T-helper 17 cell (primary cell): ENCODE data around the gene RBMS2. TPM values are rescaled to one million over a fixed set of nuclear protein-coding genes. Genes with fewer than 3 reads are reported as not detected.

Experiments
- ATAC-seq: fragments of 150-1000 bp; cut with Tn5 transposase; 2 replicates; pipeline ENCODE4 v1.10.0; 2021; ENCODE audit warnings: mild to moderate bottlenecking, moderate library complexity
- DNase-seq, 3 donors: peaks; one replicate each; pipeline versions ENCODE4 v3.0.0 to v3.0.0-alpha.2; 2020 to 2021
- H3K9me3 ChIP-seq: one replicate; pipeline ENCODE4 v1.7.0; 2013; ENCODE audit warnings: low read length, mild to moderate bottlenecking; ENCODE audit not compliant: control insufficient read depth, poor library complexity, severe bottlenecking
- H3K27ac Mint-ChIP-seq: one replicate; pipeline ENCODE4 v1.8.0; 2022; ENCODE audit warnings: mild to moderate bottlenecking, moderate library complexity, mixed read lengths
- H3K27me3 Mint-ChIP-seq: one replicate; pipeline ENCODE4 v1.8.0; 2022; ENCODE audit warnings: mixed read lengths
- H3K36me3 Mint-ChIP-seq: one replicate; pipeline ENCODE4 v1.8.0; 2022; ENCODE audit warnings: low read depth, mixed read lengths
- H3K4me1 Mint-ChIP-seq: one replicate; pipeline ENCODE4 v1.8.0; 2022; ENCODE audit warnings: mild to moderate bottlenecking, mixed read lengths
- H3K4me3 Mint-ChIP-seq: one replicate; pipeline ENCODE4 v1.8.0; 2022; ENCODE audit warnings: mild to moderate bottlenecking, moderate library complexity, mixed read lengths
- total RNA-seq, 4 donors: library from RNA in 2 of 4; stranded (reverse) in 2 of 4; gene quantifications; one replicate each; pipeline ENCODE4 v1.2.3 and lab custom pipeline; 2022 to 2026

The RBMS2 gene
- total RNA-seq, 2 donors from 2014 or later, result 2.1 to 3.0 TPM

GRCh38 chr12:56631790-56632700 lies 110.4 kb downstream of the RBMS2 start:
- no peak for ATAC-seq
- Mint-ChIP-seq H3K27me3 (no peaks in the 10 kb centered on the region), H3K4me3 (peak overlapping the region; percentile 99), H3K36me3 (peaks cover 7% of the 10 kb centered on the region), H3K27ac (peak overlapping the region; percentile 98), H3K4me1 (peaks cover 64% of the 10 kb centered on the region)
- DNase-seq, result peak in 2 of 3 donors; percentile 46 to 51
- H3K9me3 ChIP-seq, result no peaks in the 10 kb centered on the region

- no peak for DNase-seq
These were observed 111.3 kb downstream of the RBMS2 start for GRCh38 chr12:56632701-56633467.

GRCh38 chr12:56633468-56634241 lies 112.0 kb downstream of the RBMS2 start:
- no peaks in the 10 kb centered on the region for H3K9me3 ChIP-seq
- ATAC-seq, result no peak
- no peak for DNase-seq
- peak overlapping the region; percentile 99 for H3K4me3 Mint-ChIP-seq
- H3K27me3 Mint-ChIP-seq, result no peaks in the 10 kb centered on the region
- H3K27ac Mint-ChIP-seq, result peak overlapping the region; percentile 95
- peaks cover 5% of the 10 kb centered on the region for H3K36me3 Mint-ChIP-seq
- H3K4me1 Mint-ChIP-seq, result peaks cover 58% of the 10 kb centered on the region

More at GRCh38 chr12:56632701-56633467, 111.3 kb downstream of the RBMS2 start:
- H3K27me3 Mint-ChIP-seq, result no peaks in the 10 kb centered on the region
- H3K4me1 Mint-ChIP-seq, result peaks cover 64% of the 10 kb centered on the region
- H3K4me3 Mint-ChIP-seq, result peak overlapping the region; percentile 99
- no peak for ATAC-seq
- peaks cover 7% of the 10 kb centered on the region for H3K36me3 Mint-ChIP-seq
- H3K27ac Mint-ChIP-seq, result peak overlapping the region; percentile 98
- H3K9me3 ChIP-seq, result no peaks in the 10 kb centered on the region

GRCh38 chr12:56634242-56634836 lies 112.7 kb downstream of the RBMS2 start:
- Mint-ChIP-seq H3K36me3 (peaks cover 6% of the 10 kb centered on the region), H3K4me3 (peak overlapping the region; percentile 99)

DNA sequence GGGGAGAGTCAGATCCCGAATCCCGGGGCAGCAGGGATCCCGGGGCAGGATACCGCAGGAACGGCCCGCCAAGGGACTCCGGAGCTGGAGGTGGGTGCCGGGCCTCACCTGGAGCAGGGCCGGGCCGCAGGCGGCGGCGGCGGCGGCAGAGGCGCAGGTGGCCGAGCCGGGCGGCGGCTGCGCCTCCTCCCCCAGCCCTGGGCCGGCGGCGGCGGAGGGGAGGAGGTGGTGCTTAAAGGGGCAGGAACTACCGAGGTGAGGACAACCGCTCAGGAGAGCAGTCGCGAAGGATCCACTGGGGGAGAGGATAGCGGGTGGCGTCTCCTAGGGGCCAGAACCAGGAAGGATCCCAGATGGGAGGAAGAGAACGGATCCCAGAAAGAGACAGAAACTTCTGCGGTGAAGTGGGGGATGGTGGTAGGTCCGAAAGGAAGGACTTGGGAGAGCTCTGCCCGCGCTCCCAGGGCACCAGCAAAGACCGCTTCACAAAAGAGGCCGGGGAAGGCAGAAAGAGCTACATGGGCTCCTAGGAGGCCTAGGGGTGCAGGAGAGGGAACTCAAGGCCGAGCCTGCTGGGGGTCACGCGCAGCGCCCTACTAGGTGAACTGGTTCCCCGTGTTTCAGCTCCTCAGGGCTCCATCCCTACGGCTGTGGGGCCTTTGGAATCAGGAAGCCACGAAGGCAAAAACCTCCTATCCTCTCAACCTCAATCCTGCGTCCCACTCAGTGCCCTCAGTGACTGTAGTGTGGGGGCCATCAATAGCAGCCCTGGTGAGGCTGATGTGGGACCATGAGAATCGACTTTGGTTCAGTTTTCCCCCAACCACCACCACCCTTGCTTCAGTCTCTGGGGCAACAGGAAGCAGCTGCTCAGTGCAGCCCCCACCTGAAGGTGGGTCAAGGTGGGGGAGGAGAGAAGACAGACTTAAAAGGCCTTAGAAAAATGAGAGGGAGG lies 113.5 kb downstream of the RBMS2 start:
- no peaks in the 10 kb centered on the region for H3K9me3 ChIP-seq
- Mint-ChIP-seq H3K4me1 (peaks cover 54% of the 10 kb centered on the region), H3K27ac (peak overlapping the region; percentile 95), H3K27me3 (no peaks in the 10 kb centered on the region), H3K4me3 (peak overlapping the region; percentile 99), H3K36me3 (peaks cover 5% of the 10 kb centered on the region)
- peak; percentile 29 for ATAC-seq
- peak; percentile 49 to 58 (median 55) for DNase-seq

More at GRCh38 chr12:56634242-56634836, 112.7 kb downstream of the RBMS2 start:
- no peaks in the 10 kb centered on the region for H3K9me3 ChIP-seq
- peak in 1 of 3 donors; percentile 14 for DNase-seq
- peak overlapping the region; percentile 95 for H3K27ac Mint-ChIP-seq
- ATAC-seq, result no peak
- H3K4me1 Mint-ChIP-seq, result peaks cover 52% of the 10 kb centered on the region
- H3K27me3 Mint-ChIP-seq, result no peaks in the 10 kb centered on the region

DNA sequence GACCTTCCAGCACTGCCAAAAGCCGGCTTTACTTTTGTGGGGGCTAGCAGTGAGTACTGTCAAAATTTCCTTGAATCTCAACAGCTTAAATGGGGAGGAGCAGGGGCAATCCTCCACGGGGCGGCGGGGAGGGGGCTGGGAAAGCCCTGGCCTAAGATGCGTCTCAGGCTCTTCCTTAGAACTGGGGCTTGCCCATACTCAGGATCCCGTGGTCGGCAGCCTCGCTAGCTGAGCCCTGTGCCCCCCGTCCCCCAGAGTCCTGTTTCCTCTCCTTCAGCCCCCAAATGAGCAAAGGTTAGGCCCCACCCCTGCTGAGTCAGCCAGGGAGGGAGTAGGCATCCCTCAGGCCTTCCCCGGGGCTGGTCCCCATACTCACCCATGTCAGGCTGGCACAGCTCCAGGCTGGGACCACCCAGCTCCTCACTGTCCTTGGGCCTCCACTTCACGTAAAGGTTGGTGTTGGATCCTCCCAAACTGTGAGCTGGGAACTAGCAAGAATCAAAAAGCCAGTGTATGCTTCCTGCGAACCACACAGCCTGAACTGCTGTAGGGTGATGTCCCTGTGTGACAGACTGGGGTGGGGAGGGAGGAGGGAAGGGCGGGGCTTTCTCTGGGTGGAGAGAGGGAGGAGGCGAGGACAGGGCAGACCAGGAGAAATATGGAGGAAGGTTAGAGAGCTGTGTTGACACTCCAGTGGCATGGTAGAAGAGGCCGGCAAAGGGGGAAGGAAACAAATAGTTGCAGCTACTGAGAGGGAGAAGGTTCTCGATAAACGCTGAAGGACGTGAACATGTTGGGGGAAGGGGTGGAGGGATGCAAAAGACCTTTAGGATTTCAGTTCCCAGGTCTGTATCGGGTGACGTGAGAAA lies 114.4 kb downstream of the RBMS2 start:
- peaks cover 5% of the 10 kb centered on the region for H3K36me3 Mint-ChIP-seq
- peak overlapping the region; percentile 99 for H3K4me3 Mint-ChIP-seq
- peak; percentile 78 for ATAC-seq

DNA sequence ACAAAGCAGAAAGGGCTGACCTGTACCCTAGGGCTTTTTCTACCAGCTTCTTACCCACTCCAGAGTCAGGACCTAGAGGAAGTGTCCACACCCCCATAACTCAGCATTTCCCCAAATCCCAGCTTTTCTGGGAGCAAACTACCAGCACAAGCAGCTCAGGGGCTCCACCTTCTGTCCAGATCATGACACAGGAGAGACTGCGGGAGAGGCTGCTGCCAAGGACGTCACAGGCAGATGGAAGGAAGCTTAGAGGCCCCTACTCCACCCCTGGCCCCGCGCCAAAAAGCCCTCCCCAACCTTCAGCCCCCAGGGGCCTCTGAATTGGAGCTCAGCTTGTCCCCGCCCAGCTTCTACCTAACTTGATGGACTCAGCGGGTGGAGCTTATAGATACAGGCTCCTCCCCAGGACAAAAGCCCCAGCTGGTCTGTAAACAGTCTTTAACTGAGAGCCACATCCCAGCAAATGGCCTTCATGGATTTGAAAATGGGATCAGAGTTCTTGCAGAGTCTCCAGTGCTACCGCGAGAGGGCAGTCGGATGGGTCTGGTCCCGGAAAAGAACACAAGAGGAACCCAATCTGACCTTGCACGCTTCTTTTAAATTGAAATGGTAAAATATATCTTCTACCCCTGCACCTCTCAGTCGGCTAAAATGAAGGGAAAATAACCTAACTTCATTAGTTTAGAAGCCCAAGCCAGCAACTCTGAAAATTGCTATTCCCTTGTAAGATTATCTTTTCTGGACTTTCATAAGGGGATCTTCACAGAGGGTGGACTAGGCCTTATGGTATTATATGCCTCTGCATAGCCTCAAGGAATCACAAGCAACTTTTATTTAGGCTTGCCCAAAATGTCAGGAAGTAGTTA lies 115.3 kb downstream of the RBMS2 start:
- Mint-ChIP-seq H3K4me3 (peak overlapping the region; percentile 99), H3K27me3 (no peaks in the 10 kb centered on the region), H3K36me3 (peaks cover 5% of the 10 kb centered on the region), H3K27ac (peak overlapping the region; percentile 95), H3K4me1 (peaks cover 45% of the 10 kb centered on the region)
- no peaks in the 10 kb centered on the region for H3K9me3 ChIP-seq
- peak; percentile 94 to 96 (median 95) for DNase-seq
- ATAC-seq, result peak; percentile 80

More for the DNA sequence above, 114.4 kb downstream of the RBMS2 start:
- Mint-ChIP-seq H3K27me3 (no peaks in the 10 kb centered on the region), H3K27ac (peak overlapping the region; percentile 95), H3K4me1 (peaks cover 49% of the 10 kb centered on the region)
- DNase-seq, result peak; percentile 46 to 78 (median 68)
- H3K9me3 ChIP-seq, result no peaks in the 10 kb centered on the region

DNA sequence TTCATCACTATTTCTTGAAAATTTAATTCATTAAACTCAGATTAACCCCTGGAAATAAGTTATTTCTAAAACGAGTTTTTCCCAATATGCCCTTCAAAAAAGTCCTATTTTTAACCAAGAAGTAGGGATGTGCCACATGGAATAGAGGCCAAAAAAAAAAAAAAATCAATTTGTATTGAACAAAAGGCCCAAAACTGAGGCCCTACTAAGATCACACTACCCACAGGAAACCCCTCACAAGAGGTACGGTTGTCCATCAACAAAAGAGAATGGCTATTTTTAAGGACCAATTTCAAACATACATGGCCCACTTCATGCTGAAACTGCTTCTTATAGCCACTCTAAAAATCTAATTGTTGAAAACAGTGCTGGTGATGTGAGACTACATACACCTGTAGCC lies 116.0 kb downstream of the RBMS2 start:
- peaks cover 5% of the 10 kb centered on the region for H3K36me3 Mint-ChIP-seq
- no peaks in the 10 kb centered on the region for H3K9me3 ChIP-seq
- ATAC-seq (no peak), DNase-seq (no peak)
- no peak overlapping the region for H3K4me3 Mint-ChIP-seq
- H3K27ac Mint-ChIP-seq, result peak overlapping the region; percentile 95
- peaks cover 41% of the 10 kb centered on the region for H3K4me1 Mint-ChIP-seq
- H3K27me3 Mint-ChIP-seq, result no peaks in the 10 kb centered on the region

DNA sequence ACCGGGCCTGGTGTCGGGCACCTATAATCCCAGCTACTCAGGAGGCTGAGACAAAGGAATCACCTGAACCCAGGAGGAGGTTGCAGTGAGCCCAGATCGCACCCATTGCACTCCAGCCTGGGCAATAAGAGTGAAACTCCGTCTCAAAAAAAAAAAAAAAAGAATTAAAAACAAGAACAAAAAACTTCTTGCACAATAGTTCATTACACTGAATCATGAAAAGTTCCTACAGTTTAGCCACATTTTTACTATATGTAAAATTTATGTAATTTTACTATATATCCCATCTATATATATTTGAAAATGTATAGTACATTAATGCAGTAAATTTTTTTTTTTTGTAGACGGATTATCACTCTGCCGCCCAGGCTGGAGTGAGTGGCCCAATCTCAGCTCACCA lies 119.6 kb downstream of the RBMS2 start:
- Mint-ChIP-seq H3K4me1 (peaks cover 33% of the 10 kb centered on the region), H3K4me3 (no peak overlapping the region), H3K36me3 (peaks cover 2% of the 10 kb centered on the region), H3K27me3 (no peaks in the 10 kb centered on the region), H3K27ac (peak overlapping the region; percentile 70)
- H3K9me3 ChIP-seq, result no peaks in the 10 kb centered on the region
- ATAC-seq (no peak), DNase-seq (no peak)

DNA sequence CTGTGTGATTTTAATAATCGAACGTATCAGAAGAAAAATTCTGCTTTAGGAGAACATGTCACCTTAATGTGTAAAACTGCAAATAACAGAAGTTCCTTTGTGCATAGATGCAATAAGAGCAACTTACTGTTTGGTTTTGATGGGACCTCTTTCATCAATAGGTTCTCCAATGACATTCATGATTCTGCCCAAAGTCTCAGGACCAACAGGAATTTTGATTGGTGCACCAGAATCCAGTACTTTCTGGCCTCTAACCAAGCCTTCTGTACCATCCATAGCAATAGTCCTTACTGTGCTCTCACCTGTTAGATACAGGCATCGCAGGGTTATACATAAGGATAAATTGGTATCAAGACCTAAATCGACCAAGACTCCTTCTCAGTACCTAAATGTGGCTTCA lies 123.0 kb downstream of the RBMS2 start:
- H3K36me3 Mint-ChIP-seq, result no peaks in the 10 kb centered on the region
- H3K27ac Mint-ChIP-seq, result peak overlapping the region; percentile 99
- H3K4me1 Mint-ChIP-seq, result peaks cover 26% of the 10 kb centered on the region

More for the DNA sequence above, 123.0 kb downstream of the RBMS2 start:
- ATAC-seq (no peak), DNase-seq (no peak)
- Mint-ChIP-seq H3K4me3 (peak overlapping the region; percentile 95), H3K27me3 (no peaks in the 10 kb centered on the region)
- H3K9me3 ChIP-seq, result no peaks in the 10 kb centered on the region
